DND-41 (cell line): ENCODE measurements around the gene TYMP.

ENCODE experiments used
- CTCF ChIP-seq: IDR thresholded peaks from 2 replicates; pipeline ENCODE4 v1.5.1; 2012; ENCODE audit warnings: borderline replicate concordance, low read length, moderate library complexity, mild to moderate bottlenecking; ENCODE audit not compliant: poor library complexity, severe bottlenecking; ENCODE audit errors: extremely low read depth
- EZH2 ChIP-seq: IDR thresholded peaks from 3 replicates; pipeline ENCODE4 v1.6.1; 2012; ENCODE audit warnings: borderline replicate concordance, low read depth, mild to moderate bottlenecking, moderate library complexity, low read length, inconsistent platforms; ENCODE audit not compliant: severe bottlenecking

GRCh38 chr22:50562523-50563412 lies 33.0 kb upstream of the TYMP start, which contains the start of gene SYCE3:
- TF ChIP-seq CTCF = peak; percentile 94
- no peak for TF ChIP-seq EZH2
